NT2/D1 (cell line): ENCODE data around the gene PMAIP1.

Source experiments
- SUZ12 ChIP-seq: IDR thresholded peaks from 2 replicates; pipeline ENCODE4 v1.6.1; 2011; ENCODE audit not compliant: insufficient read length, insufficient read depth; ENCODE audit errors: extremely low read depth
- YY1 ChIP-seq: IDR thresholded peaks from 2 replicates; pipeline ENCODE4 v1.6.1; 2011; ENCODE audit not compliant: insufficient read length, insufficient read depth
- ZNF274 ChIP-seq: IDR thresholded peaks from 2 replicates; pipeline ENCODE4 v1.6.1; 2011; ENCODE audit warnings: mild to moderate bottlenecking, low read depth, low read length

DNA sequence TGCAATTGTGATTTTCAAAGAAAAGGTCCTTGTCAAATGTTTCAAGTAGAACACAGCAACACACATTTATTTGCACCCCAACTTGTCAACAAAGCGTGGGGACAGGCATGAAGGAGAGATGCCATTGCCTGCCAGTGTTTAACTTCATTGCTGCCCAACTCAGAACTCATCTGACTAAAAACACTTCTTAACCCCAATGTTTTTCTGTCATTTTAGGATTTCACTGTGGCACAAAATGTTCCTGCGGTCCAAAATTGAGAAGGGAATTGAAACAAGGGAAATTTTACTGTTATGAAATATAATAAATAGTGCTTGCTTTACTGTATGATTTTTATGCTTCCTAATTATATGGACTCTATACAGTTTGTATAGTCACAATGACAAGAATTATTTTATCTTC is 45.7 kb downstream of the PMAIP1 start:
- TF ChIP-seq YY1 (no peak), SUZ12 (no peak), ZNF274 (no peak)
